ENCODE data around the gene PCBP3. TPM values are rescaled to one million over a fixed set of nuclear protein-coding genes. Genes with fewer than 3 reads are reported as not detected.
"Not testable (repeated sequence)": the region's sequence is repeated elsewhere in the genome, so short reads cannot be mapped to it uniquely, and the experiment has no call there.

PCBP3 gene
- polyA plus RNA-seq, 5 donors = 1.9 to 2.8 (median 2.2) TPM

- DNase-seq = no peak
These were observed 184.5 kb downstream of the PCBP3 start for GRCh38 chr21:45827881-45828579.

DNA sequence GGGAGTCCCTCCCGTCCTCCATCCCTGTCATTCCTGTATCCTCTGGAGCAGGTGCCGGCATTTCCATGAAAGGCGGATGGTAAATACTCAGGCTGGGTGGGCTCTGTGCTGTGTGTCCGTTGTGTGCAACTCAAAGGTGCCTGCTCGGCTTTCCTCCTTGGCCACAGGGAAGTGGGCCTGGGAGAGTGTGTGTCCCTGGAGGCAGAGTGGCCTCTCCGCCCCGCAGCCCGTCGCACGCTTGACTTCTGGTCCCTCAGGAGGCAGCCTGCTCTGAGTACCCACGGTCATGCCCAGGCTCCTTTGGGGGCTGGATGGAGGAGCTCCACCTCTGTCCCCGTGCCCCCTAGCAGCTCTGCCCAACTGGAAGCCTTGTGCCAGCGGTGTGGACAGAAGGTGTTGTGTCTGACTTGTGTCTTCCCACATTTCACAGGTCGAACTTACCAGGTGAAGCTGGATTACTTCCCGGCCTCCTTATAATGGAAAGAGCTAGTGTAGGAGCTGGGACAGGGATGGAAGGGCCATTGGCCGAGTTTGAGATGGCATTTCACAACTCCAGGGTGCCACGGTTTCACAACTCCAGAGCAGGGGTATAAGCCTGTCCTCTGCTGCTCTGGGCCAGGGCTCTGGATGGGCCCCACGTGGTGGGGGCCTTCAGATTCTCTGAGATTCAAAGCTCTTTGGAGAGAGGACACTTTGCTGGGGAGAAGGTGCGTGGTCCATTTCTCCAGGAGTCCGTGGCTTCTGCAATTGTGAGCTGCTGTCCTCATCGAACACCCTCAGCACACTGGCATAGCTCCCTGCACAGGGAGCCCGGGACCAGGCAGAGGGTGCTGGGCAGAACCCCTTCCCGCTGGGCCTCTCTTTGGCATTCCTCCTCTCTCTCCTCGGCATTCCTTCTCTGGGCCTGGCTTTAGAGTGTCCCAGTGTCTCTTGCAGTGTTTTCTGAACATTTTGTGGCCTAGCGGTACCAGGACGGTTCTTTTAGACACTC lies 185.3 kb downstream of the PCBP3 start:
- no peak for DNase-seq

GRCh38 chr21:45829668-45830067 lies 186.1 kb downstream of the PCBP3 start:
- DNase-seq = no peak

DNA sequence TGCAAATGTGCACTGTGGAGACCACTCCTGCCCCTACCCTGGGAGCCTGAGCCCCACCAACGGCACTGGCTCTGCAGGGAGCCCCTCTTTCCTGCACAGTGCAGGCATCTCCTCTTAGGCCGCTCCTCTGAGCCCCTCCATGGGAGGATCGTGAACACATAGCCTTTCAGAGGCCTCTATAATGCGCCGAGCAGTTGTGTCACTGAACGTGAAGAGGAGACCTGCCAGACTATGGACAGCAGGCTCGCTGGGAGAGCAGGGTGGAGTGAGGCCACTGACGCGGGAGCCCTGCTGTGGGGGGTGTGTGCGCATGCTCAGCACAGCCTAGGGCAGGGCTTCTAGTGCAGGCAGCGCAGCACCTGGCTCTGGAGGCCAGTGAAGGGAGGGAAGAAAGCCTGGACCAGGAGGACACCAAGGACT lies 186.7 kb downstream of the PCBP3 start:
- DNase-seq = no peak

DNA sequence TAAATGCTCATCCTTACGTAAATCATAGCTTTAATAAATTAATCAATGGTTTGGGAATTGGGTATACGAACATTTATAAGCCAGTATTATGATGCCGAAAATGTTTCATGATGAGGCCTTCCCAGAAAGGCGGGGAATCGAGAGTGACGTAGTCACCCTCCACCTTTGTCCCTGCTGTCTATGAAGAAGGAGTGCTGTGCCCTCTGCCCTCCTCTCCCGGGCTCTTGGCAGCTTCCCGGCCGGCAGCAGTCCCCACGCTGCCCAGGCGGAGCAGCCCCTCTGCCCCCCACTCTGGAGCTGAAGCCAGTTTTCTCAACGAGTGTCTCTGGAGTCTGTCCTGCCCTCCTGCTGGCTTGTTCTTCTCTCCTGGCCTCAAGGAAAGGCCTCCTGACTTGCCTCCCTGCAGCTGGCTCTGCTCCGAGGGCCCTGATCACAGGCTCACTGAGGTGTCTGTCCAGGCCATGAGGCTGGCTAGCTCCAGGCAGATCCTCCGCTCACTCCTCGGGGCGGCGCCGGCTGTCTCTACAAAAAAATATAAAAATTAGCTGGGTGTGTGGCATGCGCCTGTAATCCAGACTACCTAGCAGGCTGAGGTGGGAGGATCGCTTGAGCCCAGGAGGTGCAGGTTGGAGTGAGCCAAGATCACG lies 187.3 kb downstream of the PCBP3 start:
- no peak for DNase-seq

DNA sequence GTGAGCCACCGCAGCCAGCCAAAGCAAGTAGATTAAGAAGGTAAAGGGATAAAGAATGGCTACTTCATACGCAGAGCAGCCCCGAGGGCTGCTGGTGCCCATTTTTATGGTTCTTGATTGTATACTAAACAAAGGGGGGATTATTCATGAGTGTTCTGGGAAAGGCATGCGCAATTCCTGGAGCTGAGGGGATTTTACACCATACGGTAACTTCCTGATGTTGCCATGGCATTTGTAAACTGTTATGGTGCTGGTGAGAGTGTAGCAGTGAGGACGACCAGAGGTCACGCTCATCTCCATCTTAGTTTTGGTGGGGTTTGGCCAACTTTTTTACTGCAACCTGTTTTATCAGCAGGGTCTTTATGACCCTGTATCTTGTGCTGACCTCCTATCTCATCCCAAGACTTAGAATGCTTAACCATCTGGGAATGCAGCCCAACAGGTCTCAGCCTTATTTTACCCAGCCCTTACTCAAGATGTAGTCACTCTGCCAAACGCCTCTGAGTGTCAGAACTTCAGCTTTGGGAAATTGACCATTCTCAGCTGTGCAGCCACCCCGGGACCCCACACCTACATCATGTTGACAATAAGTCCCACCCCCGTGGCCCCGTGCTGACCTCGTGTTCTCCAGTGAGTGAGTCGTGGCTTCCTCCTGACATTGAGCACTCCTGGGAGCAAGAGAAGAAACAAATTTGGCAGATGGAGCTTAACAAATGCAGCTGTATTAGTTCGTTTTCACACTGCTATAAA lies 188.6 kb downstream of the PCBP3 start:
- no peak for DNase-seq

- DNase-seq = not testable (repeated sequence)
These were observed 189.3 kb downstream of the PCBP3 start for GRCh38 chr21:45832741-45833235.

- DNase-seq = no peak
These were observed 189.9 kb downstream of the PCBP3 start for GRCh38 chr21:45833414-45833813.

GRCh38 chr21:45834026-45834715 lies 190.6 kb downstream of the PCBP3 start:
- DNase-seq = no peak

GRCh38 chr21:45834821-45835293 lies 191.3 kb downstream of the PCBP3 start:
- DNase-seq = no peak

GRCh38 chr21:45835301-45836267 lies 192.1 kb downstream of the PCBP3 start:
- no peak for DNase-seq

DNA sequence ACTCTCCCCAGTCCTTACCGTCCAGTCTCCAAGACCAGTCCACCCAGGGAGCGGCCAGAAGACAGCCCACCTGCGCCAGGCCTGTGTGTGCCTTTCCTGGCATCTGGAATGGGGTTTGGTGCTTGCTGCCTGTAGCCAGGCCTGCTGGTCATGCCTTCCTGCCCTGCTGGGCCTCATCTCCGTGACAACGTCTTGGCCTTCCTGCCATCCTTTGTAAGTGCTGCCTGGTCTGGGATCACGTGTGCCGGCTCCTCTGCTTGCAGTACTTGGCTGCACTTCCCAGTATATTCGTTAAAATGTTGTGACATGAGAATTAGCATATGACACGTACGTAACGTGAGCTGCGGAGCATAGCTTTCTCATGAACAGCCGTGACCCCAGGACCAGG lies 192.7 kb downstream of the PCBP3 start:
- DNase-seq = peak; percentile 16 to 17

- no peak for DNase-seq
These were observed 193.5 kb downstream of the PCBP3 start for GRCh38 chr21:45836694-45837670.

DNA sequence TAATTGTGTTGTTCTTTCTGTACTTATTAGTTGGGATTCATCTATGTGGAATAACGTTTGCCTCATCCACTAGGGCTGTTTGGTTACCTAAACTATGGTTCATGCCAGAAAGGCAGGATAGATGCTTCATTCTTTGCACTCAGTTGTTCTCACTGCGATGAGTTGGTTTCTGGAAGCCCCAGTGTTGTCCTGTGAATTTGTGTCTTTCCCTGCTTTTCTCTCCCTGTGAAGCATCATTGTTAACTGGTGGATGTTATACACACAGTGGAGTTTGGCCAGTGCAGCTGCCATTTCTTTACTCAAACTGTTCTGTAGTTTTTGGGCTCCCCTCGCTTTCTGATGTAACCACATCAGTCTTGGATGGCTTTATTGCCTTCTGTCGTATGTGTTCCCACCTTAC lies 194.4 kb downstream of the PCBP3 start:
- DNase-seq = no peak

DNA sequence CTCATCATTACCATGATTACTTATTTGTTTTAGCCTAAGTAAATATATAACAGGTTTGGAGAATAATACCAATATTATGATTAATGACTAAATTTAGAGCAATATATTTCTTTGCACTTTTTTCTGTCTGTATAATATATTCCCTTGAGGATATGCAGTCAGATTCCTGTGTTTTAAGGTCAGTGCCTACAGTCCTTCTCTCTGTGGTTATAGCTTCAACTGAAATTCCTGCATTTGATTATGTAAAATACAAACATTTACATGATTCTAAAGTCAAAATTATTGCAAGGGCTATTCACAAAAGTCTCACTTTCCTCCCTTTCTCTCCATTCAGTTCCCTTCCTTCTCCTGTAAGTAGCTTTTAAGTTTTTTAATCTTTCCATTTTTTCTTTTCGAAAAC lies 195.1 kb downstream of the PCBP3 start:
- DNase-seq = no peak

DNA sequence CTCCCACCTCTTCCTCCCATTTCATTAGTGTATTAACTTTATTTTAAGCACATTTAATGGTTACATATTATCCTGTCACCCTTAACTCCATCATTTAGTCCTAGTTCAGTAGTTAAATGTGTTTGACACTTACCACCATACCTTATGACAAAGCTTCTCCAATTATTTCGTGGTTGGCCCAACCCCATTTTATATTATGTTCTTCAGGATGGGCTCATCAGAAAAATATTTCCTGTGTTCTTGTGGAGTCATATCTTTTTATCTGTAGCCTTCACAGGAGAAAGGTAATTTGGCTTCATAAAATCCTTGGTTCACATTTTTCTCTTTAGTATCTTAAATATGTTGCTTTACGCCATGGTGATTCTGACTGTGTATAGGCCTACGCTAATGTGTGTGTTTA lies 195.7 kb downstream of the PCBP3 start:
- no peak for DNase-seq

- no peak for DNase-seq
These were observed 197.5 kb downstream of the PCBP3 start for GRCh38 chr21:45841033-45841432.

GRCh38 chr21:45843426-45843825 lies 199.9 kb downstream of the PCBP3 start:
- DNase-seq = no peak
